GM18526 (cell line): ENCODE results near the gene SERGEF.

ENCODE experiments used
- POLR2A ChIP-seq: IDR thresholded peaks from 3 replicates; pipeline ENCODE4 v1.6.1; 2011; ENCODE audit not compliant: insufficient read length; ENCODE audit errors: extremely low read depth

SERGEF gene

GRCh38 chr11:17907046-17907445 lies 105.8 kb downstream of the SERGEF start:
- TF ChIP-seq POLR2A: no peak

GRCh38 chr11:17906436-17906835 lies 106.4 kb downstream of the SERGEF start:
- no peak for TF ChIP-seq POLR2A

- TF ChIP-seq POLR2A: no peak
Measured at GRCh38 chr11:17905477-17905876, 107.4 kb downstream of the SERGEF start.

- no peak for TF ChIP-seq POLR2A
Measured at GRCh38 chr11:17901481-17901880, 111.4 kb downstream of the SERGEF start.

GRCh38 chr11:17898782-17899181 lies 114.1 kb downstream of the SERGEF start:
- TF ChIP-seq POLR2A: no peak

GRCh38 chr11:17898071-17898470 lies 114.8 kb downstream of the SERGEF start:
- TF ChIP-seq POLR2A: no peak

GRCh38 chr11:17897495-17897894 lies 115.4 kb downstream of the SERGEF start:
- TF ChIP-seq POLR2A: no peak

GRCh38 chr11:17894929-17895658 lies 117.8 kb downstream of the SERGEF start:
- TF ChIP-seq POLR2A: no peak

GRCh38 chr11:17892409-17892808 lies 120.4 kb downstream of the SERGEF start:
- no peak for TF ChIP-seq POLR2A

- TF ChIP-seq POLR2A: no peak
Measured at GRCh38 chr11:17890325-17890724, 122.5 kb downstream of the SERGEF start.

- no peak for TF ChIP-seq POLR2A
Measured at GRCh38 chr11:17887779-17888178, 125.1 kb downstream of the SERGEF start.

GRCh38 chr11:17883946-17884345 lies 128.9 kb downstream of the SERGEF start:
- TF ChIP-seq POLR2A: no peak

GRCh38 chr11:17883057-17883456 lies 129.8 kb downstream of the SERGEF start:
- TF ChIP-seq POLR2A: no peak

GRCh38 chr11:17878743-17879142 lies 134.1 kb downstream of the SERGEF start:
- no peak for TF ChIP-seq POLR2A

GRCh38 chr11:17877886-17878285 lies 135.0 kb downstream of the SERGEF start:
- TF ChIP-seq POLR2A: no peak

- TF ChIP-seq POLR2A: no peak
Measured at GRCh38 chr11:17876827-17877226, 136.0 kb downstream of the SERGEF start.

GRCh38 chr11:17875891-17876290 lies 137.0 kb downstream of the SERGEF start:
- no peak for TF ChIP-seq POLR2A
